Inflammatory macrophage (primary cell): ENCODE results near the gene CFAP69.
"Not testable (repeated sequence)": the region's sequence is repeated elsewhere in the genome, so short reads cannot be mapped to it uniquely, and the experiment has no call there.

Experiments used
- DNase-seq, 2 donors: peaks; one replicate each; pipeline ENCODE4 v3.0.0-alpha.2; 2020 to 2022

The CFAP69 gene

GRCh38 chr7:90233569-90233968, 11.4 kb upstream of the CFAP69 start:
- DNase-seq, result no peak

GRCh38 chr7:90236721-90237289, 8.2 kb upstream of the CFAP69 start:
- DNase-seq, result no peak

GRCh38 chr7:90238022-90238421, 7.0 kb upstream of the CFAP69 start:
- DNase-seq, result no peak

GRCh38 chr7:90238583-90238982, 6.4 kb upstream of the CFAP69 start:
- no peak for DNase-seq

- DNase-seq, result no peak
Measured at GRCh38 chr7:90239050-90239449, 5.9 kb upstream of the CFAP69 start.

- DNase-seq, result no peak
Measured at GRCh38 chr7:90239625-90240228, 5.2 kb upstream of the CFAP69 start.

GRCh38 chr7:90242369-90243168, 2.4 kb upstream of the CFAP69 start:
- no peak for DNase-seq

- no peak for DNase-seq
Measured at GRCh38 chr7:90243556-90243955, 1.4 kb upstream of the CFAP69 start.

GRCh38 chr7:90244565-90244908, 437 bp upstream of the CFAP69 start:
- no peak for DNase-seq

- DNase-seq, result no peak
Measured at GRCh38 chr7:90246171-90246570, 1.2 kb downstream of the CFAP69 start.

GRCh38 chr7:90248706-90249105, 3.7 kb downstream of the CFAP69 start:
- no peak for DNase-seq

- DNase-seq, result no peak
Measured at GRCh38 chr7:90250601-90251303, 5.8 kb downstream of the CFAP69 start.

GRCh38 chr7:90251304-90251635, 6.3 kb downstream of the CFAP69 start:
- DNase-seq, result no peak

- not testable (repeated sequence) for DNase-seq
Measured at GRCh38 chr7:90256011-90256410, 11.0 kb downstream of the CFAP69 start.

GRCh38 chr7:90256778-90257177, 11.8 kb downstream of the CFAP69 start:
- no peak for DNase-seq

- DNase-seq, result no peak
Measured at GRCh38 chr7:90261441-90261840, 16.5 kb downstream of the CFAP69 start.

GRCh38 chr7:90262438-90262837, 17.5 kb downstream of the CFAP69 start:
- peak; percentile 28 to 51 for DNase-seq

- no peak for DNase-seq
Measured at GRCh38 chr7:90266808-90267207, 21.8 kb downstream of the CFAP69 start.

- DNase-seq, result no peak
Measured at GRCh38 chr7:90267263-90267858, 22.4 kb downstream of the CFAP69 start.

- no peak for DNase-seq
Measured at GRCh38 chr7:90269163-90269562, 24.2 kb downstream of the CFAP69 start.

GRCh38 chr7:90270431-90271178, 25.6 kb downstream of the CFAP69 start:
- no peak for DNase-seq

GRCh38 chr7:90271753-90272152, 26.8 kb downstream of the CFAP69 start:
- DNase-seq, result no peak

- no peak for DNase-seq
Measured at GRCh38 chr7:90272242-90272641, 27.3 kb downstream of the CFAP69 start.
